Measurements from ENCODE around the gene TXN. TPM values are rescaled to one million over a fixed set of nuclear protein-coding genes. Genes with fewer than 3 reads are reported as not detected.

Gene TXN
- total and polyA plus RNA-seq, 2 of the 8 experiments (the other 6 are each of a cell fraction or from before 2014, with no cell fraction given): 297 to 419 TPM

GRCh38 chr9:110287289-110287680, 31.0 kb upstream of the TXN start (continued):
- no peak for TF ChIP-seq CHD7 (IDR thresholded peaks at IDR 0.05; ENCODE audit: insufficient replicate concordance, low read length)
- TF ChIP-seq POLR2A (IDR thresholded peaks at IDR 0.05; ENCODE audit: control extremely low read depth in 1 of 2, low read depth in 2 of 2, low read length in 2 of 2): no peak
- no peak for TF ChIP-seq SIX5 (IDR thresholded peaks at IDR 0.05; ENCODE audit: low read depth, low read length)
- TF ChIP-seq TAF1 (IDR thresholded peaks at IDR 0.05; ENCODE audit: low read depth, low read length): no peak
- no peak for TF ChIP-seq E2F6 (IDR thresholded peaks at IDR 0.05)

All from H1 (cell line).